ENCODE measurements around the gene SOX2. TPM values are rescaled to one million over a fixed set of nuclear protein-coding genes. Genes with fewer than 3 reads are reported as not detected.
A peak's percentile ranks its signal among the peaks of the same experiment; 100 is the strongest.

Gene SOX2
- polyA plus RNA-seq, 1 donor from 2014 or later, result not detected

- Mint-ChIP-seq H3K27ac (peak overlapping the region in 2 of 3 donors; percentile 7 to 24), H3K9me3 (peaks cover 3 to 5% (median 3%) of the 10 kb centered on the region in 3 donors), H3K27me3 (peaks cover 64% of the 10 kb centered on the region), H3K4me3 (peak overlapping the region in 2 of 4 donors; percentile 1 to 9), H3K36me3 (no peaks in the 10 kb centered on the region), H3K4me1 (peaks cover 4 to 35% (median 22%) of the 10 kb centered on the region in 3 donors)
Observed at GRCh38 chr3:181699171-181699903, 12.4 kb upstream of the SOX2 start.

GRCh38 chr3:181700168-181701087 is 11.3 kb upstream of the SOX2 start:
- peaks cover 8 to 40% (median 26%) of the 10 kb centered on the region in 3 donors for H3K4me1 Mint-ChIP-seq
- H3K27ac Mint-ChIP-seq, result peak overlapping the region; percentile 24 to 84 (median 55)
- H3K27me3 Mint-ChIP-seq, result peaks cover 70% of the 10 kb centered on the region
- H3K36me3 Mint-ChIP-seq, result peaks cover 2% of the 10 kb centered on the region
- peak overlapping the region; percentile 2 to 75 (median 43) for H3K4me3 Mint-ChIP-seq
- peaks cover 3 to 15% (median 3%) of the 10 kb centered on the region in 3 donors for H3K9me3 Mint-ChIP-seq

- H3K4me3 Mint-ChIP-seq, result peak overlapping the region in 1 of 4 donors; percentile 39
- H3K27ac Mint-ChIP-seq, result peak overlapping the region; percentile 34 to 84 (median 55)
- H3K36me3 Mint-ChIP-seq, result peaks cover 2% of the 10 kb centered on the region
- H3K27me3 Mint-ChIP-seq, result peaks cover 70% of the 10 kb centered on the region
- H3K4me1 Mint-ChIP-seq, result peaks cover 8 to 40% (median 26%) of the 10 kb centered on the region in 3 donors
- H3K9me3 Mint-ChIP-seq, result peaks cover 3 to 15% (median 3%) of the 10 kb centered on the region in 3 donors
Observed at GRCh38 chr3:181701096-181701495, 10.6 kb upstream of the SOX2 start.

- peaks cover 55% of the 10 kb centered on the region for H3K27me3 Mint-ChIP-seq
- peaks cover 8 to 24% (median 17%) of the 10 kb centered on the region in 3 donors for H3K4me1 Mint-ChIP-seq
- peaks cover 0 to 15% (median 3%) of the 10 kb centered on the region in 3 donors for H3K9me3 Mint-ChIP-seq
- peaks cover 2% of the 10 kb centered on the region for H3K36me3 Mint-ChIP-seq
- peak overlapping the region in 2 of 4 donors; percentile 6 to 53 for H3K4me3 Mint-ChIP-seq
- peak overlapping the region; percentile 67 to 93 (median 81) for H3K27ac Mint-ChIP-seq
Observed at GRCh38 chr3:181703601-181704420, 7.9 kb upstream of the SOX2 start.

GRCh38 chr3:181704421-181705085 is 7.2 kb upstream of the SOX2 start:
- Mint-ChIP-seq H3K36me3 (peaks cover 2% of the 10 kb centered on the region), H3K9me3 (peaks cover 0 to 15% (median 1%) of the 10 kb centered on the region in 3 donors), H3K27ac (peak overlapping the region; percentile 18 to 93 (median 81)), H3K4me3 (peak overlapping the region; percentile 24 to 68 (median 54)), H3K27me3 (peaks cover 53% of the 10 kb centered on the region), H3K4me1 (peaks cover 8 to 21% (median 17%) of the 10 kb centered on the region in 3 donors)

- H3K36me3 Mint-ChIP-seq, result peaks cover 2% of the 10 kb centered on the region
- H3K27ac Mint-ChIP-seq, result peak overlapping the region; percentile 54 to 93 (median 81)
- H3K4me3 Mint-ChIP-seq, result peak overlapping the region; percentile 19 to 65 (median 54)
- H3K9me3 Mint-ChIP-seq, result peaks cover 0 to 18% (median 0%) of the 10 kb centered on the region in 3 donors
- H3K27me3 Mint-ChIP-seq, result peaks cover 55% of the 10 kb centered on the region
- peaks cover 13 to 26% (median 21%) of the 10 kb centered on the region in 3 donors for H3K4me1 Mint-ChIP-seq
Observed at GRCh38 chr3:181705086-181705480, 6.6 kb upstream of the SOX2 start.

- Mint-ChIP-seq H3K9me3 (peaks cover 0 to 19% (median 0%) of the 10 kb centered on the region in 3 donors), H3K4me3 (peak overlapping the region in 1 of 4 donors; percentile 55), H3K4me1 (peaks cover 11 to 20% (median 14%) of the 10 kb centered on the region in 3 donors)
Observed at GRCh38 chr3:181707980-181708379, 3.7 kb upstream of the SOX2 start.

GRCh38 chr3:181709537-181710279 is 2.0 kb upstream of the SOX2 start:
- Mint-ChIP-seq H3K36me3 (peaks cover 2% of the 10 kb centered on the region), H3K4me1 (peaks cover 7 to 13% (median 11%) of the 10 kb centered on the region in 3 donors), H3K27me3 (peaks cover 46% of the 10 kb centered on the region), H3K9me3 (peaks cover 0 to 13% (median 5%) of the 10 kb centered on the region in 3 donors), H3K4me3 (peak overlapping the region; percentile 50 to 72 (median 69)), H3K27ac (peak overlapping the region; percentile 59 to 97 (median 90))

More at GRCh38 chr3:181707980-181708379, 3.7 kb upstream of the SOX2 start:
- Mint-ChIP-seq H3K27me3 (peaks cover 44% of the 10 kb centered on the region), H3K36me3 (peaks cover 2% of the 10 kb centered on the region), H3K27ac (peak overlapping the region in 1 of 3 donors; percentile 67)

GRCh38 chr3:181710345-181711291 is 1.1 kb upstream of the SOX2 start:
- peaks cover 6 to 11% (median 10%) of the 10 kb centered on the region in 3 donors for H3K4me1 Mint-ChIP-seq
- H3K9me3 Mint-ChIP-seq, result peaks cover 0 to 10% (median 6%) of the 10 kb centered on the region in 3 donors
- no peaks in the 10 kb centered on the region for H3K36me3 Mint-ChIP-seq
- no peak overlapping the region for H3K27ac Mint-ChIP-seq
- H3K4me3 Mint-ChIP-seq, result no peak overlapping the region
- H3K27me3 Mint-ChIP-seq, result peaks cover 44% of the 10 kb centered on the region

GRCh38 chr3:181712226-181712552 is 464 bp downstream of the SOX2 start:
- H3K4me1 Mint-ChIP-seq, result peaks cover 6 to 11% (median 10%) of the 10 kb centered on the region in 3 donors
- peaks cover 0 to 10% (median 6%) of the 10 kb centered on the region in 3 donors for H3K9me3 Mint-ChIP-seq
- H3K4me3 Mint-ChIP-seq, result peak overlapping the region in 3 of 4 donors; percentile 17 to 84 (median 40)
- H3K36me3 Mint-ChIP-seq, result no peaks in the 10 kb centered on the region
- H3K27me3 Mint-ChIP-seq, result peaks cover 42% of the 10 kb centered on the region
- H3K27ac Mint-ChIP-seq, result peak overlapping the region in 1 of 3 donors; percentile 86

- H3K4me1 Mint-ChIP-seq, result peaks cover 6 to 11% (median 10%) of the 10 kb centered on the region in 3 donors
- H3K36me3 Mint-ChIP-seq, result no peaks in the 10 kb centered on the region
- H3K9me3 Mint-ChIP-seq, result peaks cover 0 to 10% (median 6%) of the 10 kb centered on the region in 3 donors
- H3K4me3 Mint-ChIP-seq, result peak overlapping the region in 3 of 4 donors; percentile 17 to 84 (median 40)
- peak overlapping the region in 2 of 3 donors; percentile 65 to 86 for H3K27ac Mint-ChIP-seq
- H3K27me3 Mint-ChIP-seq, result peaks cover 44% of the 10 kb centered on the region
Observed at GRCh38 chr3:181712553-181713279, 991 bp downstream of the SOX2 start.

Measured in IgD-negative memory B cell (primary cell).